WTC11 (cell line): ENCODE data around the gene URAD. TPM values are rescaled to one million over a fixed set of nuclear protein-coding genes. Genes with fewer than 3 reads are reported as not detected.

Experiments used
- ATAC-seq: fragments of 200-7000 bp; cut with Tn5 transposase; 2 replicates; pipeline ENCODE4 v1.10.0; 2021; ENCODE audit warnings: mild to moderate bottlenecking, moderate library complexity
- CTCF ChIA-PET: fragments of 300-600 bp; sonication (Branson Sonifier 250); formaldehyde crosslinking; loops from one replicate; lab custom pipeline; 2021; ENCODE audit warnings: antibody characterized with exemption; lab: Charles Lee
- POLR2A ChIA-PET: fragments of 350-600 bp; sonication (Branson Sonifier 250); formaldehyde crosslinking; loops from one replicate; lab custom pipeline; 2021; ENCODE audit warnings: antibody characterized with exemption; lab: Charles Lee
- DNase-seq: peaks from one replicate; pipeline ENCODE4 v3.0.0; 2021; ENCODE audit warnings: low spot score
- H3K27ac Mint-ChIP-seq: 2 replicates; pipeline ENCODE4 v1.8.0; 2021; ENCODE audit warnings: mixed read lengths
- H3K27me3 Mint-ChIP-seq: 2 replicates; pipeline ENCODE4 v1.8.0; 2021; ENCODE audit warnings: low read depth, mild to moderate bottlenecking, moderate library complexity, mixed read lengths
- H3K36me3 Mint-ChIP-seq: 2 replicates; pipeline ENCODE4 v1.8.0; 2021; ENCODE audit warnings: mixed read lengths
- H3K4me1 Mint-ChIP-seq: 2 replicates; pipeline ENCODE4 v1.8.0; 2022; ENCODE audit warnings: mixed read lengths
- H3K4me3 Mint-ChIP-seq: 2 replicates; pipeline ENCODE4 v1.8.0; 2021; ENCODE audit warnings: mild to moderate bottlenecking, moderate library complexity, mixed read lengths
- H3K9me3 Mint-ChIP-seq: 2 replicates; pipeline ENCODE4 v1.8.0; 2021; ENCODE audit warnings: mixed read lengths
- CBFB ChIP-seq: sonication (generic); formaldehyde crosslinking; IDR thresholded peaks from 2 replicates; pipeline ENCODE4 v1.8.1; 2022; ENCODE audit warnings: mild to moderate bottlenecking, low read depth, missing genetic modification reagents
- FOXK1 ChIP-seq: sonication (generic); formaldehyde crosslinking; IDR thresholded peaks from 2 replicates; pipeline ENCODE4 v1.8.0; 2022; ENCODE audit warnings: mild to moderate bottlenecking, moderate library complexity, missing genetic modification reagents
- FOXP1 ChIP-seq: sonication (generic); formaldehyde crosslinking; IDR thresholded peaks from 2 replicates; pipeline ENCODE4 v1.8.0; 2022; ENCODE audit warnings: missing genetic modification reagents, mild to moderate bottlenecking, moderate library complexity, borderline replicate concordance
- TCF7 ChIP-seq: sonication (generic); formaldehyde crosslinking; IDR thresholded peaks from 2 replicates; pipeline ENCODE4 v1.8.0; 2022; ENCODE audit warnings: mild to moderate bottlenecking, low read depth, missing genetic modification reagents, moderate library complexity
- ZBTB21 ChIP-seq: sonication (generic); formaldehyde crosslinking; IDR thresholded peaks from 2 replicates; pipeline ENCODE4 v1.8.1; 2023; ENCODE audit warnings: mild to moderate bottlenecking, missing genetic modification reagents, borderline replicate concordance
- ZNF396 ChIP-seq: fragments of 250-450 bp; sonication (Bioruptor Pico); IDR thresholded peaks from 2 replicates; pipeline ENCODE4 v1.8.0; 2021; ENCODE audit warnings: mild to moderate bottlenecking, moderate library complexity, borderline replicate concordance
- total RNA-seq: library from RNA; stranded (reverse); gene quantifications from 3 replicates; pipeline ENCODE4 v1.2.3, GENCODE V29; 2021
- TF ChIP-seq, protein P1 (sequence below): sonication (generic); formaldehyde crosslinking; conservative IDR thresholded peaks from 2 replicates; pipeline ENCODE4 v1.8.1; 2023; ENCODE audit warnings: mild to moderate bottlenecking, low read depth, missing genetic modification reagents, moderate library complexity
- TF ChIP-seq, protein P2 (sequence below): sonication (generic); formaldehyde crosslinking; IDR thresholded peaks from 2 replicates; pipeline ENCODE4 v1.8.1; 2023; ENCODE audit warnings: mild to moderate bottlenecking, missing genetic modification reagents
- TF ChIP-seq, protein P3 (sequence below): fragments of 250-450 bp; sonication (Bioruptor Pico); IDR thresholded peaks from 2 replicates; pipeline ENCODE4 v1.9.0; 2021; ENCODE audit warnings: moderate library complexity, mild to moderate bottlenecking, inconsistent platforms, borderline replicate concordance
- TF ChIP-seq, protein P4 (sequence below): sonication (generic); formaldehyde crosslinking; IDR thresholded peaks from 2 replicates; pipeline ENCODE4 v1.8.0; 2022; ENCODE audit warnings: mild to moderate bottlenecking, missing genetic modification reagents
- TF ChIP-seq, protein P5 (sequence below): sonication (generic); formaldehyde crosslinking; IDR thresholded peaks from 2 replicates; pipeline ENCODE4 v1.8.0; 2022; ENCODE audit warnings: missing genetic modification reagents

The URAD gene
- total RNA-seq, 1 experiment from 2014 or later, result not detected

DNA sequence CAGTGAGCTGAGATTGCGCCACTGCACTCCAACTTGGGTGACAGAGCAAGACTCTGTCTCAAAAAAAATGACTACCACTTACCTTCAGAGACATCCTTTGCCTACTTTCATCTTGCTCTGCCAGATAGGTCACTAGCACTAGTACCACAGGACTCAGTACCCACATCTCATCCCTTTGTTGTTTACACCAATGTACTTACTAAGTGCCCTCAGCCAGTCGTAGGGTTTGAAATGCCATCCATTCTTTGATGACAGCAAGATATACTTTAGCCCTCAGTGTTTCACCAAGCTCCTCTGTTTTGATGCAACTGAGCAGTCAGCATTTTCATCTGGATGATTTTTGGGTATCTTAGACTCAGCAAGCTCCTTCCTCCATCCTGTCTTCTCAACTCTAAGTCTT, 6.1 kb downstream of the URAD start (continued):
- TF ChIP-seq, protein P1, sequence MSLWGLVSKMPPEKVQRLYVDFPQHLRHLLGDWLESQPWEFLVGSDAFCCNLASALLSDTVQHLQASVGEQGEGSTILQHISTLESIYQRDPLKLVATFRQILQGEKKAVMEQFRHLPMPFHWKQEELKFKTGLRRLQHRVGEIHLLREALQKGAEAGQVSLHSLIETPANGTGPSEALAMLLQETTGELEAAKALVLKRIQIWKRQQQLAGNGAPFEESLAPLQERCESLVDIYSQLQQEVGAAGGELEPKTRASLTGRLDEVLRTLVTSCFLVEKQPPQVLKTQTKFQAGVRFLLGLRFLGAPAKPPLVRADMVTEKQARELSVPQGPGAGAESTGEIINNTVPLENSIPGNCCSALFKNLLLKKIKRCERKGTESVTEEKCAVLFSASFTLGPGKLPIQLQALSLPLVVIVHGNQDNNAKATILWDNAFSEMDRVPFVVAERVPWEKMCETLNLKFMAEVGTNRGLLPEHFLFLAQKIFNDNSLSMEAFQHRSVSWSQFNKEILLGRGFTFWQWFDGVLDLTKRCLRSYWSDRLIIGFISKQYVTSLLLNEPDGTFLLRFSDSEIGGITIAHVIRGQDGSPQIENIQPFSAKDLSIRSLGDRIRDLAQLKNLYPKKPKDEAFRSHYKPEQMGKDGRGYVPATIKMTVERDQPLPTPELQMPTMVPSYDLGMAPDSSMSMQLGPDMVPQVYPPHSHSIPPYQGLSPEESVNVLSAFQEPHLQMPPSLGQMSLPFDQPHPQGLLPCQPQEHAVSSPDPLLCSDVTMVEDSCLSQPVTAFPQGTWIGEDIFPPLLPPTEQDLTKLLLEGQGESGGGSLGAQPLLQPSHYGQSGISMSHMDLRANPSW (CRISPR knock-in tag), result no peak

DNA sequence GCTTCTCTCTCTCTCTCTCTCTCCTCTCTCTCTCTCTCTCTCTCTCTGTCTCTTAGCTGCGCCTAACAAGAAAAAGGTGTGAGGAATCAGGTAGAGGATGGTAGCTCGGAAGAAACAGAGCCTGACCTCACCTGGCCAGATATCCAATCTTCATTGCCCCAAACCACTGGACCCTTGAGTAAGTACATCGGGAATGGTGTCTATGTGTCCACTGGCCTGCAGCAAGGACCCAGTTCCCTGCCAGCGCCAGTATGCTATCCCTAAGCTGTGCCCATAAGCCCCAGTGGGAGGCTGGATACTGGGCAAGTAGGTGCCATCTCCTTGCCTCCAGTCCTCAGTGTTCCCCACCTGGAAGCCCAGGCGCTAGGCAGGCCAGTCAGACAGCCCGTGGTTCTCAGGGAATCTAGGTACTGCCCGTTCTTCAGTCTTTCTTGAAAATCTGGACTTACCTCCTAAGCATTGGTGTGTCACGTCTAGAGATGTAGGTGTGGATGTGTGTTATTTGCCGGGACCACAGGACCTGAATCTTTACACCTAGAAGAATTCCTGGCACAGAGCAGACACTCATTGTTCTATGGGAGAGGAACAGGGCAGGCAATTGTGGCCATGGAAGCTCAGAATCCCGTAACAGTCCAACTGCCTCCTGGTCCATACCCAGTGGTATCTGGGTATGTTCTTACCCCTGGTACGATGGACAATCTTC, 7.3 kb downstream of the URAD start:
- Mint-ChIP-seq H3K36me3 (peaks cover 5% of the 10 kb centered on the region; the same call in 1 of the 2 replicates), H3K4me1 (peaks cover 30% of the 10 kb centered on the region), H3K4me3 (no peak overlapping the region), H3K9me3 (no peaks in the 10 kb centered on the region), H3K27ac (no peak overlapping the region), H3K27me3 (peaks cover 98% of the 10 kb centered on the region)
- ATAC-seq (no peak), DNase-seq (no peak)
- TF ChIP-seq, protein P2, sequence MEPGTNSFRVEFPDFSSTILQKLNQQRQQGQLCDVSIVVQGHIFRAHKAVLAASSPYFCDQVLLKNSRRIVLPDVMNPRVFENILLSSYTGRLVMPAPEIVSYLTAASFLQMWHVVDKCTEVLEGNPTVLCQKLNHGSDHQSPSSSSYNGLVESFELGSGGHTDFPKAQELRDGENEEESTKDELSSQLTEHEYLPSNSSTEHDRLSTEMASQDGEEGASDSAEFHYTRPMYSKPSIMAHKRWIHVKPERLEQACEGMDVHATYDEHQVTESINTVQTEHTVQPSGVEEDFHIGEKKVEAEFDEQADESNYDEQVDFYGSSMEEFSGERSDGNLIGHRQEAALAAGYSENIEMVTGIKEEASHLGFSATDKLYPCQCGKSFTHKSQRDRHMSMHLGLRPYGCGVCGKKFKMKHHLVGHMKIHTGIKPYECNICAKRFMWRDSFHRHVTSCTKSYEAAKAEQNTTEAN (CRISPR knock-in tag), result no peak
- ChIA-PET POLR2A (interaction anchor here (0.6 kb wide), 1 partner anchor 17 kb away, joined by 3 read pairs; no protein-coding TSS in a partner anchor), CTCF (interaction anchor here (1.1 to 12.5 kb wide), 4 partner anchors 21 to 619 kb away, joined by 3 to 134 read pairs (median 6); no protein-coding TSS in a partner anchor)

DNA sequence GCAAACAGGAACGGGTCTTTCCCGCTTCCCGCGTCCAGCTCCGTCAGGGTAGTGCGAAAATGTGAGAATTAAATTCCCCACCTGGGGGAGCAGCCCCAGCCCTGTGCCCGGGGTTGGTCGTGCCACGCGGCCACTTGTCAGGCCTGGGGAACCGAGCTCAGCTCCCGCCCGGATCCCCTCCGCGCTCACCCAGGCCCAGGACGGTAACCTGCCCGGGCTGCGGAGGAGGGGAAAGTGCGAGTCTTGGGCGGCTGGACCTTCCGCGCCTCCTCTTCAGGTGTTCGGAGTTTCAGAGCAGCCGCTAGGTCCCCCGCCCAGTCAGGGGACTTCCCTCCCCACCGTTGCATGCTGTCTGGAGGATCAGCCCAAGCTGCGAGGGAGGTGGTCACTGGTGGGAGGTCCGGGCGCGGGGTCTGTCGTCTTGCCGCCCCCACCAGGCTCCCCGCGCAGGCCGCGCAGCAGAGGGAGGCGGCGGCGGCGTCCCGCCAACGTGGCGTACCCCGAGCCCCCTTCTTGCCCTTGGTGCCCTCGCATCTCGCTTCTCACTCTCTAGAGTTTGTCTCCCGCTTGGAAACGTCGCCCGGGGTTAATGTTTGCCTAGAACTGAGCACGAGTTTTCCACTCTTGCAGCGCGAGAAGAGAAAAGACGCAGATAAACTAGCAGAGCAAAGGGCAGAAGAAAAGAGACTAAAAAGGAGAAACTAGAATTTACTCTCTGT, 8.1 kb downstream of the URAD start:
- Mint-ChIP-seq H3K4me1 (peaks cover 35% of the 10 kb centered on the region), H3K36me3 (peaks cover 7% of the 10 kb centered on the region; the same call in 1 of the 2 replicates), H3K9me3 (no peaks in the 10 kb centered on the region), H3K27ac (no peak overlapping the region), H3K4me3 (0 out of 2 replicates have a peak overlapping the region, but pooled peaks have one; percentile 24)
- DNase-seq, result peak; percentile 49
- TF ChIP-seq FOXP1 (CRISPR knock-in tag) (peak; percentile 43; the same call in 1 of the 2 replicates), TCF7 (CRISPR knock-in tag) (no peak), ZNF396 (CRISPR knock-in tag) (no peak), CBFB (CRISPR knock-in tag) (no peak), FOXK1 (CRISPR knock-in tag) (no peak), ZBTB21 (CRISPR knock-in tag) (no peak)
- TF ChIP-seq, protein P3, sequence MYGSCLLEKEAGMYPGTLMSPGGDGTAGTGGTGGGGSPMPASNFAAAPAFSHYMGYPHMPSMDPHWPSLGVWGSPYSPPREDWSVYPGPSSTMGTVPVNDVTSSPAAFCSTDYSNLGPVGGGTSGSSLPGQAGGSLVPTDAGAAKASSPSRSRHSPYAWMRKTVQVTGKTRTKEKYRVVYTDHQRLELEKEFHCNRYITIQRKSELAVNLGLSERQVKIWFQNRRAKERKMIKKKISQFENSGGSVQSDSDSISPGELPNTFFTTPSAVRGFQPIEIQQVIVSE (CRISPR knock-in tag), result no peak
- TF ChIP-seq, protein P4, sequence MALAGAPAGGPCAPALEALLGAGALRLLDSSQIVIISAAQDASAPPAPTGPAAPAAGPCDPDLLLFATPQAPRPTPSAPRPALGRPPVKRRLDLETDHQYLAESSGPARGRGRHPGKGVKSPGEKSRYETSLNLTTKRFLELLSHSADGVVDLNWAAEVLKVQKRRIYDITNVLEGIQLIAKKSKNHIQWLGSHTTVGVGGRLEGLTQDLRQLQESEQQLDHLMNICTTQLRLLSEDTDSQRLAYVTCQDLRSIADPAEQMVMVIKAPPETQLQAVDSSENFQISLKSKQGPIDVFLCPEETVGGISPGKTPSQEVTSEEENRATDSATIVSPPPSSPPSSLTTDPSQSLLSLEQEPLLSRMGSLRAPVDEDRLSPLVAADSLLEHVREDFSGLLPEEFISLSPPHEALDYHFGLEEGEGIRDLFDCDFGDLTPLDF (CRISPR knock-in tag), result no peak
- TF ChIP-seq, protein P2 (CRISPR knock-in tag), result no peak
- TF ChIP-seq, protein P5, sequence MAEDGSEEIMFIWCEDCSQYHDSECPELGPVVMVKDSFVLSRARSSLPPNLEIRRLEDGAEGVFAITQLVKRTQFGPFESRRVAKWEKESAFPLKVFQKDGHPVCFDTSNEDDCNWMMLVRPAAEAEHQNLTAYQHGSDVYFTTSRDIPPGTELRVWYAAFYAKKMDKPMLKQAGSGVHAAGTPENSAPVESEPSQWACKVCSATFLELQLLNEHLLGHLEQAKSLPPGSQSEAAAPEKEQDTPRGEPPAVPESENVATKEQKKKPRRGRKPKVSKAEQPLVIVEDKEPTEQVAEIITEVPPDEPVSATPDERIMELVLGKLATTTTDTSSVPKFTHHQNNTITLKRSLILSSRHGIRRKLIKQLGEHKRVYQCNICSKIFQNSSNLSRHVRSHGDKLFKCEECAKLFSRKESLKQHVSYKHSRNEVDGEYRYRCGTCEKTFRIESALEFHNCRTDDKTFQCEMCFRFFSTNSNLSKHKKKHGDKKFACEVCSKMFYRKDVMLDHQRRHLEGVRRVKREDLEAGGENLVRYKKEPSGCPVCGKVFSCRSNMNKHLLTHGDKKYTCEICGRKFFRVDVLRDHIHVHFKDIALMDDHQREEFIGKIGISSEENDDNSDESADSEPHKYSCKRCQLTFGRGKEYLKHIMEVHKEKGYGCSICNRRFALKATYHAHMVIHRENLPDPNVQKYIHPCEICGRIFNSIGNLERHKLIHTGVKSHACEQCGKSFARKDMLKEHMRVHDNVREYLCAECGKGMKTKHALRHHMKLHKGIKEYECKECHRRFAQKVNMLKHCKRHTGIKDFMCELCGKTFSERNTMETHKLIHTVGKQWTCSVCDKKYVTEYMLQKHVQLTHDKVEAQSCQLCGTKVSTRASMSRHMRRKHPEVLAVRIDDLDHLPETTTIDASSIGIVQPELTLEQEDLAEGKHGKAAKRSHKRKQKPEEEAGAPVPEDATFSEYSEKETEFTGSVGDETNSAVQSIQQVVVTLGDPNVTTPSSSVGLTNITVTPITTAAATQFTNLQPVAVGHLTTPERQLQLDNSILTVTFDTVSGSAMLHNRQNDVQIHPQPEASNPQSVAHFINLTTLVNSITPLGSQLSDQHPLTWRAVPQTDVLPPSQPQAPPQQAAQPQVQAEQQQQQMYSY (CRISPR knock-in tag), result peak; percentile 64
- TF ChIP-seq, all 79 proteins: peak for 2
- ChIA-PET POLR2A (interaction anchor here (0.6 kb wide), 1 partner anchor 16 kb away, joined by 3 read pairs; no protein-coding TSS in a partner anchor), CTCF (interaction anchor here (0.7 to 12.5 kb wide), 4 partner anchors 20 to 618 kb away, joined by 3 to 134 read pairs (median 15); no protein-coding TSS in a partner anchor)
- H3K27me3 Mint-ChIP-seq, result peaks cover 99% of the 10 kb centered on the region
- no peak for ATAC-seq
